H1 (cell line): ENCODE results near the gene EME2. TPM values are rescaled to one million over a fixed set of nuclear protein-coding genes. Genes with fewer than 3 reads are reported as not detected.

Experiments
- CTCF ChIA-PET: fragments of 300-600 bp; sonication (Branson Sonifier 250); formaldehyde crosslinking; loops from one replicate; lab custom pipeline; 2021; ENCODE audit not compliant: partially characterized antibody; lab: Charles Lee
- POLR2A ChIA-PET: fragments of 300-600 bp; sonication (Branson Sonifier 250); formaldehyde crosslinking; loops from one replicate; lab custom pipeline; 2021; ENCODE audit warnings: inconsistent platforms; ENCODE audit not compliant: partially characterized antibody; lab: Charles Lee
- DNase-seq, 2 experiments: peaks; one replicate each; pipeline versions ENCODE4 v3.0.0 to v3.0.0-alpha.2; 2010 to 2022; ENCODE audit warnings: low spot score in 2 of 2, low read depth in 1 of 2, mixed read lengths in 1 of 2
- FAIRE-seq: peaks from 2 replicates; lab custom pipeline; 2011; peaks lifted over from hg19 to GRCh38; lab: Jason Lieb, UNC
- H2AFZ ChIP-seq: 2 replicates; pipeline ENCODE4 v1.8.1; 2012; ENCODE audit warnings: low read length, inconsistent platforms
- H2AK5ac ChIP-seq: 2 replicates; pipeline ENCODE4 v1.6.1; 2013; ENCODE audit warnings: low read depth, low read length
- H2BK120ac ChIP-seq: replicated peaks from 2 replicates; pipeline ENCODE3; 2013; ENCODE audit warnings: low read depth, low read length, inconsistent platforms
- H2BK12ac ChIP-seq: 2 replicates; pipeline ENCODE4 v1.6.1; 2013; ENCODE audit warnings: low read depth, low read length
- H2BK15ac ChIP-seq: 2 replicates; pipeline ENCODE4 v1.6.1; 2013; ENCODE audit warnings: low read length
- H2BK20ac ChIP-seq: 2 replicates; pipeline ENCODE4 v1.6.1; 2013; ENCODE audit warnings: low read length
- H2BK5ac ChIP-seq: 2 replicates; pipeline ENCODE4 v1.6.1; 2013; ENCODE audit warnings: low read depth, low read length
- H3K14ac ChIP-seq: 2 replicates; pipeline ENCODE4 v1.6.1; 2013; ENCODE audit warnings: inconsistent platforms; ENCODE audit not compliant: insufficient read length
- H3K18ac ChIP-seq: 2 replicates; pipeline ENCODE4 v1.6.1; 2013; ENCODE audit warnings: low read length; ENCODE audit errors: extremely low read depth
- H3K23ac ChIP-seq: 2 replicates; pipeline ENCODE4 v1.6.1; 2013; ENCODE audit warnings: inconsistent platforms; ENCODE audit not compliant: insufficient read length
- H3K23me2 ChIP-seq: 2 replicates; pipeline ENCODE4 v1.6.1; 2013; ENCODE audit warnings: low read depth, low read length
- H3K27ac ChIP-seq: 2 replicates; pipeline ENCODE4 v1.6.1; 2011; ENCODE audit warnings: low read depth, low read length, inconsistent platforms
- H3K27me3 ChIP-seq, 4 experiments: replicated peaks in 1 of 4; 1 replicate in 1 of 4; 2 replicates in 3 of 4; pipeline versions ENCODE4 v1.6.1 to v1.8.1; 2011 to 2013; ENCODE audit warnings: low read length in 3 of 4, mild to moderate bottlenecking in 3 of 4, inconsistent platforms in 2 of 4, mixed read lengths in 2 of 4, moderate library complexity in 1 of 4; ENCODE audit not compliant: control insufficient read depth in 3 of 4, insufficient read depth in 3 of 4; ENCODE audit errors: extremely low read depth in 1 of 4
- H3K36me3 ChIP-seq, 4 experiments: 2 replicates each; pipeline versions ENCODE4 v1.6.1 to v1.8.1; 2011 to 2013; ENCODE audit warnings: mild to moderate bottlenecking in 4 of 4, low read length in 3 of 4, moderate library complexity in 2 of 4, control low read depth in 1 of 4, inconsistent platforms in 1 of 4; ENCODE audit not compliant: insufficient read depth in 4 of 4, control insufficient read depth in 2 of 4
- H3K4ac ChIP-seq: replicated peaks from 2 replicates; pipeline ENCODE3; 2013; ENCODE audit warnings: low read length, low read depth, mixed read lengths, inconsistent platforms; ENCODE audit not compliant: insufficient read length
- H3K4me1 ChIP-seq, 4 experiments: replicated peaks in 1 of 4; 1 replicate in 1 of 4; 2 replicates in 3 of 4; pipeline versions ENCODE4 v1.6.1 to v1.8.1; 2011 to 2013; ENCODE audit warnings: low read length in 3 of 4, inconsistent platforms in 2 of 4, mixed read lengths in 1 of 4; ENCODE audit not compliant: insufficient read depth in 4 of 4, control insufficient read depth in 3 of 4
- H3K4me2 ChIP-seq, 2 experiments: 2 replicates each; pipeline versions ENCODE4 v1.6.1 to v1.8.1; 2011 to 2013; ENCODE audit warnings: low read depth in 2 of 2, low read length in 2 of 2, control low read depth in 1 of 2, inconsistent platforms in 1 of 2, mild to moderate bottlenecking in 1 of 2; ENCODE audit not compliant: insufficient read depth in 1 of 2
- H3K4me3 ChIP-seq, 4 experiments: fragments of 200-600, 300-600 bp in 1 of 4; sonication (generic), shearing (Covaris generic), sonication (Bioruptor Twin) in 1 of 4; 2 replicates each; pipeline versions ENCODE4 v1.5.1 to v1.8.1; 2011 to 2016; ENCODE audit warnings: low read length in 4 of 4, low read depth in 3 of 4, control low read depth in 2 of 4, inconsistent platforms in 2 of 4, mild to moderate bottlenecking in 2 of 4, mixed read lengths in 1 of 4, moderate library complexity in 1 of 4; ENCODE audit not compliant: insufficient read depth in 2 of 4; ENCODE audit errors: extremely low read depth in 1 of 4
- H3K56ac ChIP-seq: replicated peaks from 2 replicates; pipeline ENCODE3; 2013; ENCODE audit warnings: low read depth, mild to moderate bottlenecking, mixed read lengths, low read length, inconsistent platforms; ENCODE audit not compliant: insufficient read length
- H3K79me1 ChIP-seq: 2 replicates; pipeline ENCODE4 v1.6.1; 2013; ENCODE audit warnings: low read depth, low read length, control low read depth
- H3K79me2 ChIP-seq, 2 experiments: 2 replicates each; pipeline versions ENCODE4 v1.6.1 to v1.8.1; 2012 to 2013; ENCODE audit warnings: low read length in 2 of 2, mild to moderate bottlenecking in 2 of 2, inconsistent platforms in 1 of 2; ENCODE audit not compliant: insufficient read depth in 2 of 2, control insufficient read depth in 1 of 2
- H3K9ac ChIP-seq, 4 experiments: replicated peaks in 1 of 4; 1 replicate in 1 of 4; 2 replicates in 3 of 4; pipeline versions ENCODE4 v1.6.1 to v1.8.1; 2011 to 2013; ENCODE audit warnings: low read depth in 3 of 4, low read length in 3 of 4, control low read depth in 2 of 4, mild to moderate bottlenecking in 2 of 4, moderate library complexity in 2 of 4, inconsistent platforms in 1 of 4; ENCODE audit errors: extremely low read depth in 1 of 4
- H3K9me3 ChIP-seq, 2 experiments: 2 replicates each; pipeline versions ENCODE4 v1.6.1 to v1.8.1; 2012 to 2013; ENCODE audit warnings: mild to moderate bottlenecking in 2 of 2, moderate library complexity in 2 of 2, control low read depth in 1 of 2, inconsistent platforms in 1 of 2, low read depth in 1 of 2, low read length in 1 of 2, mixed read lengths in 1 of 2; ENCODE audit not compliant: insufficient read depth in 2 of 2
- H4K20me1 ChIP-seq, 2 experiments: replicated peaks in 1 of 2; 2 replicates each; pipeline versions ENCODE3 to v1.8.1; 2011 to 2013; ENCODE audit warnings: inconsistent platforms in 2 of 2, low read length in 2 of 2, mild to moderate bottlenecking in 1 of 2; ENCODE audit not compliant: insufficient read depth in 2 of 2, control insufficient read depth in 1 of 2
- H4K5ac ChIP-seq: 2 replicates; pipeline ENCODE4 v1.6.1; 2013; ENCODE audit warnings: low read length, low read depth, mixed read lengths, inconsistent platforms; ENCODE audit not compliant: insufficient read length
- H4K8ac ChIP-seq: 2 replicates; pipeline ENCODE4 v1.8.0; 2013; ENCODE audit warnings: mild to moderate bottlenecking, moderate library complexity, low read length, inconsistent platforms; ENCODE audit not compliant: insufficient read depth; ENCODE audit errors: extremely low read depth
- H4K91ac ChIP-seq: replicated peaks from 2 replicates; pipeline ENCODE3; 2013; ENCODE audit warnings: low read length, mixed read lengths, inconsistent platforms; ENCODE audit not compliant: insufficient read length
- BRCA1 ChIP-seq: IDR thresholded peaks from 2 replicates; pipeline ENCODE4 v1.6.1; 2012; ENCODE audit warnings: low read depth, low read length, improper control_type of control experiment
- CHD1 ChIP-seq: IDR thresholded peaks from 2 replicates; pipeline ENCODE4 v1.6.1; 2012; ENCODE audit warnings: low read depth, low read length, improper control_type of control experiment
- E2F6 ChIP-seq: IDR thresholded peaks from 2 replicates; pipeline ENCODE4 v1.6.1; 2012; ENCODE audit warnings: inconsistent platforms
- JUN ChIP-seq: IDR thresholded peaks from 2 replicates; pipeline ENCODE4 v1.6.1; 2011; ENCODE audit warnings: low read depth, mild to moderate bottlenecking, improper control_type of control experiment, low read length
- KDM4A ChIP-seq: IDR thresholded peaks from one replicate; pipeline ENCODE4 v1.7.1; 2012; ENCODE audit warnings: low read depth, mild to moderate bottlenecking, moderate library complexity, low read length, inconsistent platforms; ENCODE audit not compliant: severe bottlenecking
- MAFK ChIP-seq: IDR thresholded peaks from 2 replicates; pipeline ENCODE4 v1.6.1; 2012; ENCODE audit warnings: low read depth, mild to moderate bottlenecking, improper control_type of control experiment, low read length
- MAX ChIP-seq: IDR thresholded peaks from 2 replicates; pipeline ENCODE4 v1.6.1; 2012; ENCODE audit warnings: inconsistent platforms
- POLR2A ChIP-seq, 2 experiments: IDR thresholded peaks; 1 replicate in 1 of 2; 2 replicates in 1 of 2; pipeline ENCODE4 v1.6.1; 2011; ENCODE audit warnings: low read depth in 2 of 2, low read length in 2 of 2, mild to moderate bottlenecking in 2 of 2; ENCODE audit errors: control extremely low read depth in 1 of 2
- TAF1 ChIP-seq: IDR thresholded peaks from 2 replicates; pipeline ENCODE4 v1.6.1; 2011; ENCODE audit warnings: mild to moderate bottlenecking, low read depth, low read length
- USF2 ChIP-seq: IDR thresholded peaks from 2 replicates; pipeline ENCODE4 v1.6.1; 2011; ENCODE audit warnings: low read length, improper control_type of control experiment
- WGBS, 2 experiments: shearing (Covaris generic) in 1 of 2; methylation state at CpG; one replicate each; pipeline versions ENCODE4 v1.1.6 to v1.1.7; 2013 to 2015; ENCODE audit warnings: low lambda C conversion rate in 2 of 2, mixed read lengths in 2 of 2, inconsistent platforms in 1 of 2, low coverage in 1 of 2, missing lambda C conversion rate in 1 of 2; ENCODE audit not compliant: insufficient replicate concordance in 2 of 2, insufficient coverage in 1 of 2, insufficient read length in 1 of 2; ENCODE audit errors: extremely low coverage in 1 of 2, missing lambda C conversion rate in 1 of 2; 5-methylcytosine and 5-hydroxymethylcytosine counted together
- polyA plus RNA-seq, 7 experiments: library from polyadenylated mRNA; depleted of rRNA in 3 of 7; stranded (reverse) in 5 of 7; unstranded in 2 of 7; fragments of >200 nt in 5 of 7; fragments of 200-250 nt in 2 of 7; gene quantifications; 1 replicate in 5 of 7; 2 replicates in 1 of 7; 4 replicates in 1 of 7; pipeline versions ENCODE4 v1.2.1 to v1.2.3, GENCODE V29; 2011 to 2013; ENCODE audit warnings: missing spikeins in 2 of 7, mixed read lengths in 2 of 7
- total RNA-seq: library from RNA; stranded (reverse); fragmentation: NEBNext Ultra II Directional; extraction: Animal tissue kit (Norgen Biotek cat#: 25700); gene quantifications from 2 replicates; pipeline ENCODE4 v1.2.1, GENCODE V29; 2021

The EME2 gene
- total and polyA plus RNA-seq, 2 of the 8 experiments (the other 6 are each of a cell fraction or from before 2014, with no cell fraction given): 13.1 to 19.7 TPM

- H2BK120ac ChIP-seq: no peak overlapping the region
- no peaks in the 10 kb centered on the region for H3K23me2 ChIP-seq
- no peak overlapping the region for H3K14ac ChIP-seq
- no peak overlapping the region for H3K23ac ChIP-seq
- H2AK5ac ChIP-seq: 0 out of 2 replicates have a peak overlapping the region, but pooled peaks have one; percentile 24
- H4K5ac ChIP-seq: no peak overlapping the region
- H2BK15ac ChIP-seq: no peak overlapping the region
- H3K27me3 ChIP-seq: no peaks in the 10 kb centered on the region
- POLR2A ChIA-PET: interaction anchor here (1.0 to 3.3 kb wide), 4 partner anchors 13 to 32 kb away, joined by 3 to 19 read pairs (median 4); partner anchors contain the start of genes EME2, FAHD1, HAGH and MRPS34
- no peak overlapping the region for H2BK12ac ChIP-seq
- H2BK20ac ChIP-seq: no peak overlapping the region
- TF ChIP-seq CHD1: no peak
- no peak for TF ChIP-seq KDM4A
- TF ChIP-seq USF2: no peak
- no peak for TF ChIP-seq MAX
- TF ChIP-seq BRCA1: no peak
- TF ChIP-seq JUN: no peak
- no peak for TF ChIP-seq E2F6
- no peak for TF ChIP-seq TAF1
- TF ChIP-seq POLR2A (IDR thresholded peaks at IDR 0.05; ENCODE audit: control extremely low read depth in 1 of 2, low read depth in 2 of 2, low read length in 2 of 2): no peak
- no peak for TF ChIP-seq MAFK
- TF ChIP-seq, all 59 proteins: peak for 0
- FAIRE-seq: no peak
- no peak overlapping the region for H3K56ac ChIP-seq
- H3K4me1 ChIP-seq: no peaks in the 10 kb centered on the region
- peaks cover 0 to 15% (median 0%) of the 10 kb centered on the region in 4 experiments; a peak in 2 of 8 replicates for H3K36me3 ChIP-seq
- no peaks in the 10 kb centered on the region for H3K79me2 ChIP-seq
- H2BK5ac ChIP-seq: 0 out of 2 replicates have a peak overlapping the region, but pooled peaks have one; percentile 26
- peaks cover 18 to 20% of the 10 kb centered on the region in 2 experiments for H3K9me3 ChIP-seq
- H3K4ac ChIP-seq: no peak overlapping the region
- H3K18ac ChIP-seq: no peak overlapping the region
- H3K9ac ChIP-seq: no peak overlapping the region
- CTCF ChIA-PET: interaction anchor here (1.3 kb wide), 1 partner anchor 28 kb away, joined by 4 read pairs; no protein-coding TSS in a partner anchor
- DNase-seq: no peak
- H2AFZ ChIP-seq: no peak overlapping the region
- H4K91ac ChIP-seq: no peak overlapping the region
- H4K8ac ChIP-seq: no peak overlapping the region
- H3K27ac ChIP-seq: no peak overlapping the region
- peaks cover 0 to 2% of the 10 kb centered on the region in 2 experiments for H4K20me1 ChIP-seq
- no peak overlapping the region for H3K4me3 ChIP-seq
- H3K79me1 ChIP-seq: no peaks in the 10 kb centered on the region; the same call in 1 of the 2 replicates
- H3K4me2 ChIP-seq: no peak overlapping the region
- 90% methylated on average over 26 of the region's 32 CpGs; no CpG with 5 or more reads in 1 of the 2 experiments for WGBS, 2 experiments
Observed at GRCh38 chr16:1794908-1795666, 22.5 kb downstream of the EME2 start.
